Measurements from ENCODE around the gene ZNF79. TPM values are rescaled to one million over a fixed set of nuclear protein-coding genes. Genes with fewer than 3 reads are reported as not detected.

ZNF79 gene
- total and polyA plus RNA-seq, 2 of the 8 experiments (the other 6 are each of a cell fraction or from before 2014, with no cell fraction given): 2.4 to 7.4 TPM

DNA sequence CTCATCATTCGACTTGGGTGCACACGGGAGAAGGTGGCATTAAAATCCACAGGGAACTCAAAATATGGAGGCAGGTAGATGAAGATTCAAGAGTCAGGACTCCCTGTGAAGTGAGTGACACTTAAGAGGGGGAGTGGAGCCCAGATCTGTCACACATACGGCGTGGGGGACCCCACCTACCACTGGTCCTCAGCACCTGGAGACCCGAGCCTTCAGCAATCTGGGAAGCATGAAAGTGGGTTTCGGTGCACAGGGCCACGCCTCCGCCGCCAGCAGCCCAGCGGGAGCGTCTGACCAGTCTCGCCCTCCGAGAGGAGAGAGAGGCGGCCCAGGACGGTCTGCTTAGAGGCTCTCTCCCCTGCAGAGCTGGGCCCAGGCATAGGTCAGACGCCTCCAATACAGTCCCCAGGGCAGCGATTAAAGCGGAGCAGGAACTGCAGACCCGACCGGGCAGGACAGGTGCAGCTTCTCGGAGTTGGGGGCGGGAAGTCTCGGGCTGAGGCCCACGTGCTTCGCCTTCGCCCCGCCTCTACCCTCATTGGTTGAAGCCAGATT, 27.9 kb upstream of the ZNF79 start (continued):
- TF ChIP-seq SUZ12 (IDR thresholded peaks at IDR 0.05; ENCODE audit: low read length): no peak
- no peak for TF ChIP-seq ASH2L (IDR thresholded peaks at IDR 0.05; ENCODE audit: low read length)
- TF ChIP-seq HDAC6 (IDR thresholded peaks at IDR 0.05; ENCODE audit: low read depth, low read length): no peak
- 0 out of 2 replicates have a peak, but pooled peaks have one; percentile 32 for TF ChIP-seq TCF12 (IDR thresholded peaks at IDR 0.05; ENCODE audit: low read depth, low read length)
- TF ChIP-seq POLR2A (IDR thresholded peaks at IDR 0.05; ENCODE audit: control extremely low read depth in 1 of 2, low read depth in 2 of 2, low read length in 2 of 2): peak in 1 of 2 experiments; percentile 69; a peak in 2 of 3 replicates
- TF ChIP-seq CEBPB (IDR thresholded peaks at IDR 0.05; ENCODE audit: low read depth, low read length): no peak
- peak; percentile 58 for TF ChIP-seq TAF1 (IDR thresholded peaks at IDR 0.05; ENCODE audit: low read depth, low read length)
- no peak for TF ChIP-seq JUN (IDR thresholded peaks at IDR 0.05; ENCODE audit: low read depth, low read length)
- TF ChIP-seq CBX5 (IDR thresholded peaks at IDR 0.05; ENCODE audit: low read depth, low read length): no peak
- TF ChIP-seq, protein P1, sequence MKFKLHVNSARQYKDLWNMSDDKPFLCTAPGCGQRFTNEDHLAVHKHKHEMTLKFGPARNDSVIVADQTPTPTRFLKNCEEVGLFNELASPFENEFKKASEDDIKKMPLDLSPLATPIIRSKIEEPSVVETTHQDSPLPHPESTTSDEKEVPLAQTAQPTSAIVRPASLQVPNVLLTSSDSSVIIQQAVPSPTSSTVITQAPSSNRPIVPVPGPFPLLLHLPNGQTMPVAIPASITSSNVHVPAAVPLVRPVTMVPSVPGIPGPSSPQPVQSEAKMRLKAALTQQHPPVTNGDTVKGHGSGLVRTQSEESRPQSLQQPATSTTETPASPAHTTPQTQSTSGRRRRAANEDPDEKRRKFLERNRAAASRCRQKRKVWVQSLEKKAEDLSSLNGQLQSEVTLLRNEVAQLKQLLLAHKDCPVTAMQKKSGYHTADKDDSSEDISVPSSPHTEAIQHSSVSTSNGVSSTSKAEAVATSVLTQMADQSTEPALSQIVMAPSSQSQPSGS (IDR thresholded peaks at IDR 0.05; ENCODE audit: low read length): no peak
- TF ChIP-seq KDM5A (IDR thresholded peaks at IDR 0.05; ENCODE audit: low read length): no peak
- TF ChIP-seq SIX5 (IDR thresholded peaks at IDR 0.05; ENCODE audit: low read depth, low read length): no peak
- peak in 1 of 2 experiments; percentile 28; a peak in 1 of 3 replicates for TF ChIP-seq EP300 (IDR thresholded peaks at IDR 0.05; ENCODE audit: borderline replicate concordance in 1 of 2, low read depth in 2 of 2, low read length in 2 of 2)
- no peak for TF ChIP-seq CTBP2 (IDR thresholded peaks at IDR 0.05; ENCODE audit: borderline replicate concordance, insufficient read depth, insufficient read length, low read length)
- peak; percentile 49; the same call in 1 of the 2 replicates for TF ChIP-seq CHD2 (IDR thresholded peaks at IDR 0.05; ENCODE audit: low read length)
- peak; percentile 69 for TF ChIP-seq POLR2AphosphoS5 (IDR thresholded peaks at IDR 0.05; ENCODE audit: low read depth, low read length)
- no peak for TF ChIP-seq EZH2 (IDR thresholded peaks at IDR 0.05; ENCODE audit: low read depth, low read length, severe bottlenecking)
- TF ChIP-seq MAFK (IDR thresholded peaks at IDR 0.05; ENCODE audit: low read depth, low read length): no peak
- TF ChIP-seq, protein P2, sequence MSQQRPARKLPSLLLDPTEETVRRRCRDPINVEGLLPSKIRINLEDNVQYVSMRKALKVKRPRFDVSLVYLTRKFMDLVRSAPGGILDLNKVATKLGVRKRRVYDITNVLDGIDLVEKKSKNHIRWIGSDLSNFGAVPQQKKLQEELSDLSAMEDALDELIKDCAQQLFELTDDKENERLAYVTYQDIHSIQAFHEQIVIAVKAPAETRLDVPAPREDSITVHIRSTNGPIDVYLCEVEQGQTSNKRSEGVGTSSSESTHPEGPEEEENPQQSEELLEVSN (IDR thresholded peaks at IDR 0.05): peak; percentile 98
- TF ChIP-seq, protein P3, sequence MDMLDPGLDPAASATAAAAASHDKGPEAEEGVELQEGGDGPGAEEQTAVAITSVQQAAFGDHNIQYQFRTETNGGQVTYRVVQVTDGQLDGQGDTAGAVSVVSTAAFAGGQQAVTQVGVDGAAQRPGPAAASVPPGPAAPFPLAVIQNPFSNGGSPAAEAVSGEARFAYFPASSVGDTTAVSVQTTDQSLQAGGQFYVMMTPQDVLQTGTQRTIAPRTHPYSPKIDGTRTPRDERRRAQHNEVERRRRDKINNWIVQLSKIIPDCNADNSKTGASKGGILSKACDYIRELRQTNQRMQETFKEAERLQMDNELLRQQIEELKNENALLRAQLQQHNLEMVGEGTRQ (IDR thresholded peaks at IDR 0.05; ENCODE audit: low read length): peak; percentile 78
- TF ChIP-seq GTF2F1 (IDR thresholded peaks at IDR 0.05; ENCODE audit: borderline replicate concordance, low read depth, low read length): no peak

Data from H1 (cell line).